Right kidney (tissue), 1 donor: Measurements from ENCODE around the gene GNAZ.

Experiments
- DNase-seq: peaks from one replicate; pipeline ENCODE4 v3.0.0-alpha.2; 2016

GNAZ gene

DNA sequence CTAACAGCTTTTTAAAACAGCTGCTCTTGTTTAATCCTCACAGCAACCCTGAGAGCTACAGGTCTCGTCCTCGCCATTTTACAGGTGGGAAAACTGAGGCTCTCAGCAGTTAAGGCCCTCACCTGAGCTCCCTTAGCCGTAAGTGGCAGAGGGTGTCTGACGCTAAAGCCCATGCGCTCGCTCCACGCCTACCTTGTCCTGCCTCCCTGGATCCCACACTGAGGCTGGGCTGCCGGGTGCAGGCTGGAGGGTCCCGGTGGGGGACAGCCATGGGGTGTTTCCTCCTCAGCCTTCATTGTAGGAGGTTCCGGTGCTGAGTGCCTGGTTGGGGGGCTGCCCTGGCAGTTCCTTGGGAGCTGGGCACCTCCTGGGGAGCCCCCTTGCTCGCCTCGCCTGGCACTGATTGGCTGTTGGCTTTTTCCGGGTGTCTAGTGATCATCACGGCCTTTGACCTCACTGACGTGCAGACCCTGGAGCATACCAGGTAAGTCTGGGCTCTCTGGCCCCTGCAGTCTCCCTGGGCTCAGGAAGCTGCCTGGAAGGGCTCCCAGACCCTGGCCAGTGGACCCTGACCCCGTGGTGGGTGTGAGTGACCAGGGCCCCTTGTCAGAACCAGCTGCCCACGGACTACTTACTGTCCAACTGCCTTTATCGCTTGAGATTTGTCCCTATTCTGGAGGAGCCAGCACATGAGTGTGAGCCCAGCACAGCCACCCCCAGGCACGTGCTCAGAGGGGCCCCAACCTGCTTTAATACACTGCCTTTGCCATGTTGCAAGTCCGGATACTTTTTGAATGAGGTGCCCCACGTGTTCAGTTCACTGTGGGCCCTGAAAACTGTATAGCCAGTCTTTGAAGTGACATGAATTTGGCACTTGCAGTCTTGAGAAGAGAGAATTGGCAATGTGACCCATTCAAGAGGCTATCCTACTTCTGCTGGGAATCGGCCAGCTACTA is 87.5 kb downstream of the GNAZ start:
- no peak for DNase-seq

DNA sequence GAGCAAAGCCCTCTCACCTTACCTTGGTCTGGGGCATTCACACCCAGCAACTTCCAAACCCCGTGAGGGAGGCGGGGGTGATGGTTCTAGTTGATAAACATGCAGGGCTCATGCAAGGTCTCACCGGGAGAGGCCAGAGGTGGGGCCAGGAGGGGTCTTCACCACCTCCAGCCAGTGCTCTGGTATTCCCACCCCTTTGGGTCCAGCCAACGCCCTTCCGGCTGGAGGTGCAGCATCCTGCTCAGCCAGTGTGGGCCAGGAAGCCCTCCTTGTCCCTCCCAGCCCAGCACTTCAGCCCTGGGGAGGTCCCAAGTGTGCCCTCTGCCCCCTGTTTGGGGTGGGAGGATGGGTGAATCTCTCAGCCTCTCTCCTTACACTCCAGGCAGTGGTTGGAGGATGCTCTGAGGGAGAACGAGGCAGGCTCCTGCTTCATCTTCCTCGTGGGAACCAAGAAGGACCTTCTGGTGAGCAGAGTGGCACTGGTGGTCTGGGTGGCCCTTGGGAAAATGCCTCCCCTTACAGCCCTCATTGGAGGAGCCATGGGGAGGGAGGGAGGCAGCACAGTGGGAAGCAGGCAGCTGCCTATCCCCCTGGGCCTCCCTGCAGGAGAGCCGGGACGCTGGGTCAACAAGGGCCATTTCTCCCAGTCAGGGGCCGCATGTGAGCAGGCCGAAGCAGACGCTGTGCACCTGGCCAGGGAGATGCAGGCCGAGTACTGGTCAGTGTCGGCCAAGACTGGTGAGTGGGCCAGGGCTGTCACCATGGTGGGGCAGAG is 88.4 kb downstream of the GNAZ start:
- DNase-seq, result no peak

DNA sequence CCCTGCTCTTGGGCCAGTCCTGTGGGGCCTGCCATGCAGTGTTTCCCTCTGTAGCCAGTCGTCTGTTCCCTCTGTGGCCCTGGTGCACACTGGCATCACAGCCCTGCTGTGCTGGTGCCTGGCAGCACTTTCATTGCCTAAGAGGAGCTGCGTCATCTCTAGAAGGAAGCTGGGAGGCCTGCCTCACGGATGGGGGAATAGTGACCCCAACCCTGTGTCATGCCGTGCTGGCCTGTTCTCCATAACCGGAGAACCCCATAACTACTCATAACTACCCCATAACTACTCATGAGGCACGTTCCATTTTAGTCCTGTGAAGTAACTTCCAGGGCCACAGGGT is 88.9 kb downstream of the GNAZ start:
- DNase-seq, result no peak

DNA sequence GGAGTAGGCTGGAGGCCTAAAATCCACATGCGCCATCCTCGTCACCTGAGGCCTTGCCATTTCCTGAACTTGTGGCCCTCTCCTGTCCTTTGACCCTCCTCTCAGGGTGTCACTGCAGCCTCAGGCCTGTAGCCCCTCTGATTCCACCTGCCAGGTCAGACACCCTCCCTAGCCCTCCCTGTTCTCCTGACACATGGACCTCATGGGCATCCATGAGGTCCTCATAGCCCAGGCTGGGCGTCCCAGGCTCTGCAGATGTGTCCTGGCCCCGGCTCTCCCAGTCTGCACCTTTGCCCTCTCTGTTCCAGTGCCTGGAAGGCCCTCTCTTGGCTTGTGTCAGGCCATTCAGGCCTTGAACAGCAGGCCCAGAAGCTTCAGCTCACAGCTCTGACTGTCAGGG is 90.7 kb downstream of the GNAZ start:
- DNase-seq, result no peak

DNA sequence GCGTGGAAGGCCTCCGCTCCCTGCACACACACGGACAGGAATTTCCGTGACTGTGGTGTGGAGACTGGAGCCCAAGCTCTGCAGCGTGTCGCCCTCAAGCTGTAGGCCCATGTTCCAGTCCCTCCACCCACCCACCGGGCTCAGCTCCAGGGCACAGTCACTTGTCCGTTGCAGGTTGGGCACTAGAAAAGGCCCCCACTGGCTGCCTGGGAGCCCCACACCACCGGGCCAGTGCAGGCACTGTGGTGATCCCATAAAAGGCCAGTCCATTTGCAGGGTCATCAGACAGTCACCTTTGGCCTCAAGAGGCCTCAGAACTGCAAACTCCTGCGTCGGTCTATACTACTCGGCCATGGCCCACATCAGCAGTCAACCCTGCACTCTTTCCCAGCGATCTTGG is 91.3 kb downstream of the GNAZ start:
- no peak for DNase-seq

DNA sequence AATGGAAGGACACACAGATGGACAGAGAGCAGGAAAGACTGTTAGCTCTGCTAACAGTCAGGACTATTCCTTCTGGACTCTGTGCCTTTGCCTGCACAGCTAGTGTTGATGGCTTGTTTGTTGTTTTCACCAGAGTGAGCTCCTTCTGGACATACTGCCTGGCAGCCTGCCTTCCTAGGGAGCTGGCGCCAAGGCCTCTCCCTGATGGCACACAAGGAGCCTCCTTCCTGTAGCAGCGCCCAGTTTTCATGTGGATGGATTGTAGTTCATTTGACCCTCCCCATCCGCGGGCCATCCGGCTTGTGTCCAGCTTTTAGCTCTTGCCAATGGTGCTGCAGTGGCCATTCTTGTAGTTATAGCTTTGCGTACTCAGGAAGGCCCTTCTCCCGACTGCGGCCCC is 93.3 kb downstream of the GNAZ start:
- no peak for DNase-seq

DNA sequence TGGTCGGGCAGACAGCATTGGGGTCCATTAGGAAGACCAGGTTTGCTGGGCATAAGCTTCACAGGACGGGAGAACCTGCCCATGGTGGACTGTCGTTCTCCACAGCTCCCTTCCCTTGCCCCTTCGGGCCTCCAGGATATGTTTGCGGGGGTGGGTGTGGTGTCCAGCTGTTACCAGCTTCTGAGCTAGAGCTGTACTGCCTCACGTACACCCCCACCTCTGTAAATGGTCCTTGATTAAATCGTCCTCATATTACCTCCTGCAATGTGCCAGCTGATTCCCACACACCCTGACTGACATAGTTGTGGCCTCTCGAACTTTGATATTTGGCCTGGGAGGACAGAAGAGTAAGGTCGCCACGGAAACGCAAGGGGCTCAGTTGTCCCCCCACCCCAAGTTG is 93.8 kb downstream of the GNAZ start:
- no peak for DNase-seq

DNA sequence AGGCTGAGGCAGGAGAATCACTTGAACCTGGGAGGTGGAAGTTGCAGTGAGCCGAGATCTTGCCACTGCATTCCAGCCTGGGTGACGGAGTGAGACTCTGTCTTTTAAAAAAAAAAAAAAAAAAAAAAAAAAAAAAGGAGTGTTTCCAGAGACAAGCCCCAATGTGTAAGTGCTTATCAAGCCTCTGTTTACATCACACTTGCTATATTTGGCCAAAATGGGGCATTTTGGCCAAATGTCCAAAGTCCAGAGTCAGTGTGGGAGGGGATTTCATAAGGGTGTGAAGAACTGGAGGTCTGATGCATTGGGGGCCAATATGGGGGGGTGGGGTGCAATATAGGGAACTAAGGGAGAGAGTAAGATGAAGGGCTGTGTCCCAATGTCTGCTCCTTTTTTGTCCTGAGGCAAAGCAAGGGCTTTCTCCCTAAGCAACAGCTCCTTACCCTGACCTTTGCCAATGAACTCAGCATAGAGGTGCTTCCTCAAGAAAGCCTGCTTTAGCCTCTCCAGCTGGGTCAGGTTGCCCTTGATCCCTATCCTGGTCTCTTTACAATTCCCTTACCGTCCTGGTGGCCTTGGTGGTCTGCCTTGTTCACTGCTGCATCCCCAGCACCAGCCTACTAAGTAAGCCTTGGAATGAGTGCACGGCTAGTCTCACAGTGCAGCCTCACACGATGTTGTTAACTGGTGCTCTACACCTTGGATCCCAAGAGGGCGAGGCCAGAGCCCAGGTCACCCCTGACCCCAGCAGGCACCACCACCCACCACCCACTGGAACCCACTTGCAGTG is 95.9 kb downstream of the GNAZ start:
- no peak for DNase-seq

DNA sequence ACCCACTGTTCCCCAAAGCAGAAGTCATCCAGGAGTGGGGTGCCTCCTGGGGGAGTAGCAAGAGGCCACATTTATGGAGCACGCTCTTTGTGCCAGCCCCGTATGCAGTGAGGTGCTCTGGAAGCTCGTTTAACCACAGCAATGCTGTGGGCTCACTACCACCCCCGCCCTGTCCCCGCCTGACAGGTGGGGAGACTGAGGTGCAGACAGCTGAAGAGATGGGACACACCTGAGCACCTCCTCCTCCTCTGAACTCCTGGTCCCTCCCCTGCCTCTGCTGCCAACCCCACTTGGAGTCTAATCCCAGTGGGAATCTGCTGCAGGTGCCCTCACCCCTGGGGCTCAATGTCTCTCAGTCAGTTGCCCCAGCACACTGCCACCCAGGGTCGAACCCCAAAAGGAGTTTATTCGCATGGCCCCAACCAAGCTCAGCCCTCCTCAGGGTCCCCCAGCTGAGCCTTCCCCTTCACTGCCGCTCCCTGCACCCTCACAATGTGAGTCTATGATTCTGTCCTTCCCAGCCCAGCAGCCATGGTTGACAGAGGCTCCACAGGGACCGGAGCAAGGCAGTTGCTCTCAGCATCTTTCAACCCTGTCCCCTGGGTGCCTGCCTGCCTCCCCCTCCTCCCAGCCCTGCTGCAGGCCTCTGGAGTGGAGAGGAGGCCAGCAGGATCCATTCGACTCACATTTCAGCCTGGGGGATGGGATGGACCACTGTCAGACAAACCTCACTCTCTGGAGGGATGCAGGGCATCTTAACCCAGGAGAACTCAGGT is 96.7 kb downstream of the GNAZ start:
- no peak for DNase-seq

DNA sequence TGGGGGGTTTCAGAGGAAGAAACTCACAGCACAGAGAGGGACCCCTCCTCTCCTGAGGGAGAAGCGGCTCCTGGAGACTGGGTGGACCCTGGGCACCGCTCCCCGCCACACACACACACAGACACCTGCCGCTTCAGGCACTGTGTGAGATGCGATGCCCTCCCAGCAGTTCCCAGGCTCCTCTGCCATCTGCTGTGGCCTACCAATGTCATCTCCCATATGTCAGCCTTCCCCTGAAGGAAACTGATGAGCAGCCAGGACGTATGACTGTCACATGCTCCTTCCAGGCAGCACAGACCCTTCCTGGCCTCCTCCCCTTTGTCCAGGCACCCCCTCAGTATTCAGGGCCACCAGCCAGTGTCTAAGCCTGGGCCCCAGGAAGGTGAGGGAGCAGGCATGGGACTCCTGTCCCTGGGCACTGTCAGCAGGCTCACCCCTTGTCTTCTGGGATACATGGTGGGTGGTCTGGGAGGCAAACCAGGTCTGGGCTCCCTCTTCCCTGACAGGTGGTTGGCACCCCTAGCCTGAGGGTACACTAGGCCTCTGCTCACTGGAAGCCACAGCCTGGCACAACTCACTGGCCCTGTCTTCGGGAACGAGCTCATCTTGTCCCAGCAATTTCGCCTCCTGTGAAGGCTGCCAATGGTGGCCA is 98.2 kb downstream of the GNAZ start:
- DNase-seq, result no peak

DNA sequence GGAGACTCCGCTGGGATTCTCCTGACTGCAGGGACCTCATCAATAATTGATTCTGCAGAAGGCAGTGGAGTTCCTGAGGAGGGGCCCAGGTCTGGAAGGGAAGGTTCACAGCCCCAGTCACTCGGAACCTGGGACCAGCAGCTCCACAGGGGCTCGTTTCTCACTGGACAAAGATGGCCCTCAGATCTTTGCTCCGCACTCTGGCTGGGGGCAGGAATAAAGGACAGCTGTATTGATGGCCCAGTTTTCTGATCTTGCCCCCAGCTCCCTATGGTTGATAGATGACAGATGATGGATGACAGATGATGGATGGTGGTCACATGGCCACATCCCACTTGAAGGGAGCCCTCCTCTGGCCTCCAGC is 98.7 kb downstream of the GNAZ start:
- no peak for DNase-seq
